ENCODE results near the gene TP53I13.

Gene TP53I13

GRCh38 chr17:29591737-29592608, 23.5 kb downstream of the TP53I13 start:
- Histone ChIP-seq H3K27ac (peak overlapping the region; percentile 71 to 96), H3K4me3 (peak overlapping the region; percentile 99)
- peak; percentile 91 for DNase-seq (ENCODE audit: low spot score)
- TF ChIP-seq CTCF (IDR thresholded peaks at IDR 0.05) = peak; percentile 92

- Histone ChIP-seq H3K4me3 (peak within 1 kb of the TSS; percentile 99), H3K27ac (peak within 1 kb of the TSS; percentile 71 to 96)
- no peak for TF ChIP-seq CTCF (IDR thresholded peaks at IDR 0.05)
- no peak for DNase-seq (ENCODE audit: low spot score)
These were observed 24.5 kb downstream of the TP53I13 start, which contains the start of gene ANKRD13B for GRCh38 chr17:29592850-29593551. Gene ANKRD13B (plus strand): TSS chr17:29593132. CDS start chr17:29593622, 490 bp downstream.

DNA sequence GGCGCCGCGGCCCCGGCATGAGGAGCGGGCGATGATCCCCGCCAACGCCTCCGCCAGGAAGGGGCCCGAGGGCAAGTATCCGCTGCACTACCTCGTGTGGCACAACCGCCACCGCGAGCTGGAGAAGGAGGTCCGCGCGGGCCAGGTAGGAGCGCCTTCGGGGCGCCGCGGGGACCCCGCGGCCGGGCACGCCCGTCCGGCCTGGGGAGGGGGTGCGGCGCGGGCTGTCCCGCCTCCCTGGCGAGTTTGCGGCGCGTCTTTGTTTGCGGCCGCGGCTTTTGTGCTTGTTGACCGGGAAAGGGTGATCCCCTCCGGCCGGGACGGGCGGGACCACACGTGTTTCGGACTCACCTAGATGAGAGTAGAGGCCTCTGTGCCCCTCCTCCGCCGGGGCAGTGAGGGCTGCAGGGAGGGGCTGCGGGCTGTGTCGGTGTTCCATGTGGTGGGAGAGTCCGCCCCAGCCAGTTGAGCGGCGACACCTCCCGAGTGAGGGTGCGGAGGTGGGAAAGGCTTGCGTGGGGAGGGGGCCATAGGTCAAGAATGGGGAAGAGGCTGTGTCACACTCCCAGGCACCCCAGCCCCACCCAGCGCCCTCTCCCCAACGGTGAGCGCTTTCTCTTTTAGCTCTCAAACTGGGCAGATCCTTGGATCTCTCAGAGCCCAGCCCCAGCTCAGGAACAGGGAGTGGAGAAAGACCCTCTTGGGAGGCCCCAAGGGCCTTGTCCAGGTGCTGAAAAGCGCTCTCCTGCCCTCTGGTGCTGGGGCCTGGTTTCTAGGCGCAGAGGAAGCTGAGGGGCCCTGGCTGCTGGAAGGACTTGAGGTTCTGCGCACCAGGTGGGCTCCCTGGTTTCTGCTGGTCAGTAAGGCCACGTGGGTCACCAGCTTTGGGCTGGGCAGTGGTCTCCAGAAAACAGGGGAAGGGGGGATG, 25.4 kb downstream of the TP53I13 start:
- Histone ChIP-seq H3K27ac (peak overlapping the region in 1 of 2 donors; percentile 96), H3K4me3 (peak overlapping the region; percentile 99)
- no peak for DNase-seq (ENCODE audit: low spot score)
- TF ChIP-seq CTCF (IDR thresholded peaks at IDR 0.05) = no peak

GRCh38 chr17:29594519-29595090, 26.1 kb downstream of the TP53I13 start:
- Histone ChIP-seq H3K4me3 (no peak overlapping the region), H3K27ac (no peak overlapping the region)
- no peak for TF ChIP-seq CTCF (IDR thresholded peaks at IDR 0.05)
- no peak for DNase-seq (ENCODE audit: low spot score)

DNA sequence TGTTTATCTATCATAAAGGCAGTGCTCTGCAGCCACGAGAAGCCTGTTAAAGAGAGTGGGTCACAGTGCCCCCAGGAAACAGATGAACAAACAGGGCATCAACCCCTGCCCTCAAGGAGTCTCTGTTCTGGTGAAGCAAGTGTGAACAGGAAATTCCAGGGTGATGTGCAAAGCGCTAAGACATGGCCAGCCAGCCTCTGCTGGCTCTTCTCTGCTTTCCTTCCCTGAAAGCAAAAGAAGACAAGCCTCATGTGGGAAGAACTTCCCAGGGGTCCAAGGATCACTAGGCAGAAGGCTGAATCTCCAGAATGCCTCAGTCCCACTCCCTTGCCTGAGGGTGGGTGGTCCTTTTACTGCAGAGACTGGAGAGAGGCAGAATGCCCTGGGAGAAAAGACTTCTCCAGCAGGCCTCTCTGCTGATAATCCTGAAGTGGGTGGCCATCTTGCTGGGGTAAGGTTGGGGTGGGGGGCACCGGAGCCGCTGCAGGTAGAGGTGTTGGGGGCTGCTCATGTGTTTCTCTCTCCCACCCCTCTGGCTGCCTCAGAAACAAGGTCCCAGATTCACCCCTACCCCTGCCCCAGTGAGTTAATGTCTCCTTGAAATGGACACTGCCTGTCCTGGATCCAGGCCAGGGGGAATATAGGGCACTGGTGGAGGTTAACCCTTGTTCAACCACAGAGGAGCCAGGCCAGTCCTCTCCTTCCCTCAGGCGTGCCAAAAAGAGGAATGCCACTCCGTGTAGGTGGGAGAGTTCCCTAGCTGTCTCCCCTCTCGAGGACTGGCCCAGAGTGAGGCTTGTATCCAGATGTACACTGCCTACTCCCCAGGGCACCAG, 26.8 kb downstream of the TP53I13 start:
- H3K4me3 ChIP-seq = no peak overlapping the region
- TF ChIP-seq CTCF (IDR thresholded peaks at IDR 0.05) = no peak
- peak overlapping the region in 1 of 2 donors; percentile 10 for H3K27ac ChIP-seq
- no peak for DNase-seq (ENCODE audit: low spot score)
